HG03575 (cell line): Measurements from ENCODE around the gene MOBP.
"Not testable (repeated sequence)": the region's sequence is repeated elsewhere in the genome, so short reads cannot be mapped to it uniquely, and the experiment has no call there.

ENCODE experiments used
- ATAC-seq: cut with Tn5 transposase; IDR thresholded peaks from one replicate; pipeline ENCODE4 v1.9.1; 2021; ENCODE audit not compliant: unreplicated experiment, insufficient number of reproducible peaks, low FRiP score; ENCODE audit errors: extremely low read depth

MOBP gene

DNA sequence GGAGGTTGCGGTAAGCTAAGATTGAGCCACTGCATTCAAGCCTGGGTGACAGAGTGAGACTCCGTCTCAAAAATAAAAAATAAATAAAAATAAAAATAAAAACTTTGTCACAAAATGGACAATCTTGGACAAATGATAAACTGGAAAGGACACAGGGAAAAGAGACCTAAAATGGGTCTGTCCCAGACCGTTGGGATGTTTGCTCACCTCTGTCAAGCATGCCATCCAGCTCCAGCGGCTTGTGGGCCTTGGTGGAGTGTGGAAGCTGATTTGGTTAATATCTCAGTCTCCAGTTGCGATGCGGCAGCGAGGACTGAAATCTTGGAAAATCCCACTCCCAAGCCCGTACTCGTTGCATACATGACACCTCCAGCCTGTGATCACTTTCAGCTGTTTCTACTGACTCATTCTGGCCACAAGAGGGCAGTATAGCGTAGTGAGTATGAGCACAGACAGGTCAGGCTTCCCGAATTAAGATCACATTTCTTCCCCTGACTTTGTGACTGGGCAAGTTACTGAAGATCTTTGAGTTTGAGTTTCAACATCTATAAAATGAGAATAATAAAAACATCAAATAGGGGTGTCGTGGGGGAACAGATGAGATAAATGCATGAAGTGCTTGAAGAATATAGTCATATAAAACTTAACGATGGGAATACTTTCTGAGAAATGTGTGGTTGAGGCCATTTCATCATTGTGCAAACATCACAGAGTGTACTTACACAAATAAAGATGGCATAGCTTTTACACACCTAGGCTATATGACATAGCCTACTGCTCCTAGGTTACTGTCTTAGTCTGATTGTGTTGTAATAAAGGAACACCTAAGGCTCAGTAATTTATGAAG lies 19.6 kb upstream of the MOBP start:
- ATAC-seq: no peak

DNA sequence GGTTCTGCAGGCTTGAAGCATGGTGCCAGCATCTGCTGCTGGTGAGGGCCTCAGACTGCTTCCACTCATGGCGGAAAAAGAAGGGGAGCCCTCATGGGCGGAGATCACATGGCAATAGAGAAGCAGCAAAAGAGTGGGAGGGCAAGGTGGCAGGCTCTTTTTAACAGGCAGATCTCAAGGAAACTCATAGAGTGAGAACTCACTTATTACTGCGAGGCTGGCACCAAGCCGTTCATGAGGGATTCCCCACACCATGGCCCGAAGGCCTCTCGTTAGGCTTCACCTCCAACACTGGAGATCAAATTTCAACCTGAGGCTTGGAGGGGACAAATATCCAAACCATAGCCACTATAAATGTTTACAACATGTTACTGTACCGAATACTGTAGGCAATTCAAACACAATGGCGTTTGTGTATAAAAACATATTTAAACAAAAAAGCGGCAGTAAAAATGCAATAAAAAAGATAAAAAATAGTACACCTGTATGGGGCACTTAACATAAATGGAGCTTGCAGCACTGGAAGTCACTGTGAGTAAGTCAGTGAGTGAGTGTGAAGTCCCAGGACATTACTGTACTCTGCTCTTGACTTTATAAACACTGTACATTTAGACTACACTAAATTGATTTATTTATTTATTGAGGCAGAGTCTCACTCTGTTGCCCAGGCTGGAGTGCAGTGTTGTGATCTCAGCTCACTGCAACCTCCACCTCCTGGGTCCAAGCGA lies 18.8 kb upstream of the MOBP start:
- no peak for ATAC-seq

DNA sequence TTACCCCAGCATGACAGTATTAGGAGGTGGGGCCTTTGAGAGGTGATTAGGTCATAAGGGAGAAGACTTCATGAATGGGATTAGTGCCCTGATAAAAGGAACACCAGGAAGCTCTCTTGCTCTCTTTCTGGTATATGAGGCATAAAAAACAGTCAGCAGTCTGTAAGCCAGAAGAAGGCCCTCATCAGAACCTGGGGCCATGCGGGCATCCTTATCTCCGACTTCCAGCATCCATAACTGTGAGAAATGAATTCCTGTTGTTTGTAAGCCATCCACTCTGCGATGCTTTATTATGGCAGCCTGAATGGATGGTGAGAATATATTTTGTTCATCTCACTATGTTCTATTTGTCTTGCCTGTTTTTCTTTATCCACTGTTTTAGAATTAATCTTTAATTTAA lies 17.7 kb upstream of the MOBP start:
- ATAC-seq: no peak

DNA sequence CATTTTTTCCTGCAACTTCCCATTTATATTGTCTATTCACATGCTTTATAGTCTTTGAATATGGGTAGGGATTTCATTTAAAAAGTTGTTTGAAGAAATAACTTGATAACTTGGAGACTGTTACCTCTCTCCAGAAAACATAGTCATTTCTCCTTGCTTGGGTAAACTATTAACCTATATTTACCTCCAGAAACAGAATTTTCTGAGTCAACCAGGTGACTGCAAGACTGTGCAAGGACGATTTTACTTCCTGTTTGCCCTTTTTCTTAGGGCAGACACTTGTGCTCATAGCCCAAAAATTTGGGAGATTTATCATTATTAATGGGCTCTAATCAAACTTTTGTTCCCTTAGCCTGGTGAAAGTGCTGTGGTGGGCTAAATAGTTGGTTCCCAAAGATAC lies 14.3 kb upstream of the MOBP start:
- peak; percentile 64 for ATAC-seq

DNA sequence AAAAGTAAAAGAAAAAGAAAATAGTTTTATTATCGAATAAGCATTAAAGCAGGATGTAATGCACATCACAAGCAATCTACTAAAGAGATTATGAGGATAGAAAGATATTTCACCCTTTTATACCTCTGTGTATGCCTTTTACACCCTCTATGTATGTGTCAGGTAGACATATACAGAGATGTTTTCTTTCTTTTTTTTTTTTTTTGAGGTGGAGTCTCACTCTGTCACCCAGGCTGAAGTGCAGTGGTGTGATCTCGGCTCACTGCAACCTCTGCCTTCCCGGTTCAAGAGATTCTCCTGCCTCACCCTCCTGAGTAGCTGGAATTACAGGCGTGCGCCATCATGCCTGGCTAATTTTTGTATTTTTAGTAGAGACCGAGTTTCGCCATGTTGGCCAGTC lies 13.6 kb upstream of the MOBP start:
- ATAC-seq: not testable (repeated sequence)

DNA sequence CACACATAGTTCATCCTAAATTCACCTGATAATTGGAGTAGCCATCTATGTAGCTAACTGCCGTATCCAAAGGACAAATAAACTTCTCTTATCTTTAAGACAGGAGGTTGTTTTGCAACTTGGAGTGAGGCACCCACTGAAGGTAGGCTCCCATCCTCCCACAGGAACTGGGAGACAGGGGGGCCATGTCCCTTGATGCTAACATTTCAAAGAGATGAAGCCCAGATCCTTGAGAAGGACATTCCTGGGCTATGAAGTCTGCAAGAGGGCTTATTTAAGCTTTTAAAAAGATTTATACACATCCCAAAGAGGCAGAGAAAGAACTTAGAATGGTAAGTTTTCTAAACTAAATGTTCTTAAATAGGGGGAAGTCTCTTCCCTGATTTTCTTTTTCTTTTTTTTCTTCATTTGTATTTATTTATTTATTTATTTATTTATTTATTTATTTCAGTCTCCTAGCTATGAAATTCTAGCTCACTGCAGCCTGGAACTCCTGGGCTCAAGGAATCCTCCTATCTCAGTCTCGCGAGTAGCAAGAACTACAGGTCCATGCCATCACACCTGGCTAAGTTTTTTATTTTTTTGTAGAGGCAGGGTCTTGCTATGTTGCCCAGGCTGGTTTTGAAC lies 12.8 kb upstream of the MOBP start:
- ATAC-seq: no peak

DNA sequence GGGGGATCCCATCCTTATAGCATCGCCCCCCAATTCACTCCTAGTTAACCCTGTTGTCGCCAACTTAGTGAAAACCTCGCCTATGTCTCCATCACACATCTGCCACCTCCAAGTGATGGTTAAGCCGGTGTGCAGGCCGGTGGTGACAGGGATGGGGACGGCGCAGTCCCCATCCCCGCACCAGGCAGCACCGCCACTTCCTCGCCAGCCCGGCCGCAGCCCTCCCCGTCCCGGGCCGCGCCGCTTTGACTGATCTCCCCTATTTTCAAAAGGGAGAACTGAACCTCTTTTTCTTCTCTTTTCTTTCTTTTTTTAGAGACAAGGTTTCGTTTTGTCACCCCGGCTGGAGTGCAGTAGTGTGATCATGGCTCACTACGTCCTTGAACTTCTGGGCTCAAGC lies 11.3 kb upstream of the MOBP start:
- ATAC-seq: no peak

DNA sequence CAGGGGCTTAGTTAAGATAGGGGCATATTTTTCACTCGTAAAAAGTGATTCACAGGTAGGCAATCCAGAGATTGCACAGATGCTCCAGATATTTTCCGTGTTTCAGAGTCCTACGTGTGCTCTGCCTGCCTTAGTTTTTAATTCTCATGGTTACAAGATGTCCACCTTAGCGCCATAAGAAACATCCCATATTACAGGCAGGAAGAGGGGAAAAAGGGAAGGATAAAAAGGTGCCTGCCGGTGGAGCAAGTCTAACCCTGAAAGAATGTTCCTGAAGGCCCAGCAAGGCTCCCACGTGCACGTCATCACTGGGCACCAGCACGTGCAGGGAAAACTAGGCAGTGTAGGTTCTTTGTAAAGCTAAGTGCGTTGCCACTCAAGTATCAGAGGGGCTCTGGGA lies 10.1 kb upstream of the MOBP start:
- no peak for ATAC-seq

DNA sequence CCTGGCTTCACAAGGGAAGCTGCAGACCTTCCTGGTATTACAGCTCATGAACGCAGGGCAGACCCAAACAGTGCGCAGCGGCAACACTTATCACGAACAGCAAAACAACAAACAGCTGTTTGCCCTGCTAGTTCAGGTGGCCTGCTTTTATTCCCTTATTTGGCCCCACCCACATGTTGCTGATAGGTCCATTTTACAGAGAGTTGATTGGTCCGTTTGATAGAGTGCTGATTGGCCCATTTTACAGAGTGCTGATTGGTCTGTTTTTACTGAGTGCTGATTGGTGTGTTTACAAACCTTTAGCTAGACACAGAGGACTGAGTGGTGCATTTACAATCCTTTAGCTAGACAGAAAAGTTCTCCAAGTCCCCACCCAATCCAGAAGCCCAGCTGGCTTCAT lies 8.9 kb upstream of the MOBP start:
- not testable (repeated sequence) for ATAC-seq

DNA sequence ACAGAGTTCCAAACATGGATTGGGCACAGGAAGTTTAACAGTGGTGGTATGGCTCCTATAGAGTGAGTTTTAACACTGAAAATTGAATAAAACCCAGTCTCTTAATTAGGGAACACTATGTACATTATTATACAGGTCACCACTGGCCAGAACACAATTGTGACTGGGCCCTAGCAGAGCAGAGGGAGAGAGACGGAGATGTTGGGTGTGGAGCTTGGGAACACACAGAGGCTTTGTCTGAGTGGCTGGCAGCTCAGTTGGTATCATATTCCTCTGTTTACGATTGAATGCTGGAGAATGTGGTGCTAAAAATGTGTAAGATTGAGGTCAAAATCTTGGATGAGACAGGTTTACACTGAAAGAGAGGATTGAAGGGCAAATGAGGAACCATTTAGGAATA lies 6.8 kb upstream of the MOBP start:
- ATAC-seq: no peak

DNA sequence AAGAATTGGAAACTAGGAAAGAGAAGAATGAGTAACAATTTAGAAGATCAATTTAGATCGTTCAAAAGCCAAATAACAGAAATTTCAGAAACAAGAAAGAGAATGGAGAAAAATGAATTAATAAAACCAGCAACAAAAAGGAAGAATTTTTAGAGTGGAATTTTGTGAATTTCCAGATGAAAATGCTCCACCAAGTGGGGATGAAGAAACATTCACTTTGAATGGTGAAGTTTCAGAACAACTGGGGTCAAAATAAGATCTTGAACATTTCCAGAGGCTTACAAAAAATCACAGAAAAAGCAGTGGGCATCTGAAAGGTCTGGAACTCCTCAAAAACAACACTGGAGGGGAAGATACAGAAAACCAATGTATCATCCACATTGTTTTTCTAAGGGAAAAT lies 4.2 kb upstream of the MOBP start:
- ATAC-seq: no peak

DNA sequence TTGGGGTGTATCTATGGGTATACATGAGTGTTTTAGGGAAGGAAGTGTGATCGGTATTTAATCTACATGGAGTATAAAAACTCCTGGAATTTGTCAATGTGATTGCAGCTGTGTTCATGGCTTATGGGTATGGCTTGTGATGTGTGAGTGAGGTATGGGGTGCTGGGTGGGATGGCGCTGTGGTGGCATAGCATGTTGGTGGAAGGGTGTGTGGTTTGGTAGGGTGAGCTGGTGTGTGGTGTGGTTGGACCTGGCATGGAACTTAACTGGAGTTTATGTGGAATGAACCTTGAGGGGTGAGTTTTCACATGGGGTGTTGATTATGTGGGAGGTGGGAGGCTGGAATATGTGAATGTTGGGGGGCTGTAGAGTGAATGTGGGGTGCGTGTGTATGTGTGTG lies 492 bp upstream of the MOBP start:
- no peak for ATAC-seq

DNA sequence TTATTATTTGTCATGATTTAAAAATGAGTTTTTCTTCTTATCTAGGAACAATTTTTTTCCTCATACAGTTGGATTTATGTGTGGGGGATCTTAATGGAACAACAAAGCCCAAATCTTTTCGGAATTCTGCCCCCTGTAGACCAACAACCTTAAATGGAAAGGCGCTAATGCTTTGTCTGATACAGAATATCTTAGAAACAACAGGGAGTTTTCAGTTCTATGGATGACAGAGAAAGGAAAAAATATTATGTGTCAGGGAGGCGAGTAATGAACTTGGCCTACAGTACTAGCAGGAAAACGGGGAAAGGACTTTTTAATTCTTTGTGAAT lies 592 bp downstream of the MOBP start:
- ATAC-seq: no peak

DNA sequence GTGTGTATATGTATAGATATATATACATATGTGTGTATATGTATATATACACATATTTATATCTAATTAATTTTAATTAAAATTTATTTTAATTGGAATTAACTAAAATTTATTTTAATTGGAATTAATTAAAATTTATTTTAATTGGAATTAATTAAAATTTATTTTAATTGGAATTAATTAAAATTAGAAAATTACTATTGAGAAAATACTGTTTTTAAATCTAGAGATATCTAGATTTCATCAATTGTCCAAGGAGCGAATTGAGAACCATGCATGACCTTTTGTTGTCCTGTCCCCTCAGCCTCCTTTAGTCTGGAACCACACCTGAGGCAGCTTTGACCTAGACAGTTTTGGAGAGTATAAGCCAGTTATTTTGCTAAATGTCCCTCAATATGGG lies 1.8 kb downstream of the MOBP start:
- no peak for ATAC-seq

DNA sequence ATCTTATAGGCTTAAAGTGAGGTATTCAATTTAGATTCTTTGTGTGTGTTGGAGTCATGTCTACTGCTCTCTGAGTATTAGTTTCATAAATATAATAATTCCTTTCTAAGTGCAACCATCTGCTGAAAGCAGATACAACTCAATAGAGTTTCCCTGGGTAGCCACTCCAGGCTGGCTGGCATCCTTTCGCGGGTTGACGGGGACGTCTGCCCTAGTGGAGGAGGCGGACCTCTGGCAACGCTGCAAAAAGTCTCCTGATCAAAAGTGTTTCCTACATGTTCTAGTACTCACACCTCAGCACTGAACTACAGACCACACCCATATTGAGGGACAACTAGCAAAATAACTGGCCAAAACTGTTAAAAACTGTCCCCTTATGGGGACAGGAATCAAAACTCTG lies 2.5 kb downstream of the MOBP start:
- no peak for ATAC-seq

DNA sequence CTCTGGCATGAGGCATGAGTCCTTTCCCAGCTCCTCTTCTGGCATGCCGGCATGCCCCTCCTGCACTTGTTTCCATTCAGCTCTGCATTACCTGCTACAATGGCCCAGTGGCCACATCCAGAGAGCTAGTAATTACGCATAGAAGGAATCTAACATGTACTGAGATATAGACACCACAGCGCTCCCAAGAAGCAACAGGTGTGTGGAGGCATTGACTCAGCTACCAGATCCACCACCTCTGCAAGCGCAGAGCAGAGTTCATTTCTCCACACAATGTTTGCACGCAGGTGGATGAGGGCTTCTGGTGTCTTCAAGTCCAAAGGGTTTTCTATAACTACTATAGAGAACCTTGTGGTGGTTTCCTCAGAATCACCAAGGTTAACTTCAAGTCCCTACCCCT lies 4.2 kb downstream of the MOBP start:
- ATAC-seq: no peak

DNA sequence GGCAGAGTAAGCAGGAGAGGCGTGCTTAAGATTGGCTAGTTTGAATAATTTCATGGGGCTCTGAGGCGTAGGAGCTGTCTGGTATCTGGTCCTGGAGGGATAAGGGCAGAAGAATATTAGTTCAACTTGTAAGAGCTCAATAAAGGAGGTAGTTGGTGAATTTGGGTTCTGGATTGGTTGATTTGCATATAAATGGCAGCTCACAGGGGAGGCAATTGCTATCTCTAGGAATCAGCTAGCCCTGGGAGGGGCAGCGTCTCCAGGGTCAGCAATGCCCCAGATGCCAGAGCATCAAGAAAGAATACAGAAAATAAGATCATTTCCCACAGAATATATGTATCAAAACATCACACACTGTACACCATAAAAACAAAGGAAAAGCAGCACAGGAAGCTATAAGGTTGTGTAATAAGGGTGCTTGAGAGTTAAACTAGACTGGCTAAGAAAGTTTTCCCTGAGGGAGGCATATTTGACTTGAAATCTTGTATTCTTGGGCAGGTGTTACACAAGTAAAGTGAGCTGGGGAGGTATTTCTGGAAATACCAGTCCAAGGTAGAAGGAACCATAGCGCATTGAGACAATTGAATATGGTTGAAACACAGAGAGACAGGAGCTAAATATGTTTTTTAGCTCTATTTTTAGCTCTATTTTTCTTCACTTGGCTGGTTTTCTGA lies 6.1 kb downstream of the MOBP start:
- ATAC-seq: no peak

DNA sequence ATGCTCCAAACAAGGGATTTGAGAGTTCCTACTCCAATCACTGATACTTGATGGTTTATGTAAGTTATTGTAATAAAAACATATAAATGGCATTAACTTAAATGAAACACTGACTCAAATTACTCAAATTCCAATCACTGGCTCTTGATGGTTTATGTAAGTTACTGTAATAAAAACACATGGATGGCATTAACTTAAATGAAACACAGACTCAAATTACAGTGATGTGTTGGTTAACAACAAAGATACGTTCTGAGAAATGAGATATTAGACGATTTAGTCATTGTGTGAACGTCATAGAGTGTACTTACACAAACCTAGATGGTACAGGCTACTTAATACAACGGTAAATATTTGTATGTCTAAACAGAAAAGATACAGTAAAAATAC lies 6.6 kb downstream of the MOBP start:
- no peak for ATAC-seq

DNA sequence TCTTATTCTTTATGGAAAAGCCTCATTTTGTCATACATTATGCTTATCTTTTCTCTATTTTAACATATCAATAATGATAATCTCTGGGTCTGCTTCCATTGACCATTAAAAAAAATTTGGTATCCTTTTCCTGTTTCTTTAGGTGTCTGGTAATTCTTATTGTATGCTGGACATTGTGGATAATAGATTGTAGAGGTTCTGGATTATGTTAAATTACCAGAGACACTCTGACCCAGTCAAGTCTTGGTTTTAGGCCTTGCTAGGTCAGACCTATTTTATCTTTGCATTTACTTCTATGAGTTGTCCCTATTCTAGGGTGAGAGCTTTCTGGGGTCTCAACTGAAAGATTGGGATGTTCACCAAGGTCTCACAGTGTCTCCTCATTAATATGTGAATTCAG lies 9.3 kb downstream of the MOBP start:
- no peak for ATAC-seq

DNA sequence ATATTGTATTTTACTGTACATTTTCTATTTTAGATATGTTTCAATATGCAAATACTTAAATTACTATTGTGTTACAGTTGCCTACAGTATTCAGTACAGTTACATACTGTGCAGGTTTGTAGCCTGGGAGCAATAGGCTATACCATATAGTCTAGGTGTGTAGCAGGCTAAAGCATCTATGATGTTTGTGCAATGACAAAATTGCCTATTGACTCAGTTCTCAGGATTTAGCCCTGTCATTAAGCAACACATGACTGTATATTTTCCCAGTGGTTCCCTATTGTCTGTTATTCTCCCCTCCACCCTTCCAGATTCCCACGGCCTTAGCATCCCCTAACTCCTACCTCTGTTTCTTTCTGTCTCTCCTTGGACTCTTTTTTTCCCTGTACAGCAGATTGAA lies 10.7 kb downstream of the MOBP start:
- no peak for ATAC-seq
